Activated naive CD8-positive, alpha-beta T cell treated with anti-CD3 and anti-CD28 coated beads, Interleukin-2, amount 50 U/mL, for 16 hours (primary cell): ENCODE measurements around the gene GBF1.

Experiments
- DNase-seq: peaks from one replicate; pipeline ENCODE4 v3.0.0-alpha.2; 2020; ENCODE audit warnings: low read depth, low spot score

Gene GBF1

GRCh38 chr10:102347236-102347828, 102.0 kb downstream of the GBF1 start:
- no peak for DNase-seq

- peak; percentile 61 for DNase-seq
Observed at GRCh38 chr10:102352066-102352715, 106.9 kb downstream of the GBF1 start.

GRCh38 chr10:102354451-102354850, 109.1 kb downstream of the GBF1 start:
- DNase-seq: no peak

GRCh38 chr10:102358712-102359382, 113.5 kb downstream of the GBF1 start:
- DNase-seq: no peak

- no peak for DNase-seq
Observed at GRCh38 chr10:102367441-102367840, 122.1 kb downstream of the GBF1 start.

GRCh38 chr10:102368077-102368476, 122.7 kb downstream of the GBF1 start:
- no peak for DNase-seq

GRCh38 chr10:102371295-102371694, 126.0 kb downstream of the GBF1 start:
- no peak for DNase-seq

- no peak for DNase-seq
Observed at GRCh38 chr10:102375250-102375649, 129.9 kb downstream of the GBF1 start.

- no peak for DNase-seq
Observed at GRCh38 chr10:102375867-102376266, 130.5 kb downstream of the GBF1 start.

GRCh38 chr10:102376901-102377300, 131.6 kb downstream of the GBF1 start:
- no peak for DNase-seq

- no peak for DNase-seq
Observed at GRCh38 chr10:102379383-102379782, 134.1 kb downstream of the GBF1 start.

- no peak for DNase-seq
Observed at GRCh38 chr10:102381983-102382382, 136.7 kb downstream of the GBF1 start.

- no peak for DNase-seq
Observed at GRCh38 chr10:102382871-102383270, 137.5 kb downstream of the GBF1 start.

GRCh38 chr10:102384053-102384452, 138.7 kb downstream of the GBF1 start:
- DNase-seq: no peak

- DNase-seq: no peak
Observed at GRCh38 chr10:102384606-102385429, 139.5 kb downstream of the GBF1 start.

- no peak for DNase-seq
Observed at GRCh38 chr10:102389894-102390293, 144.6 kb downstream of the GBF1 start.

- no peak for DNase-seq
Observed at GRCh38 chr10:102392306-102392705, 147.0 kb downstream of the GBF1 start.

- DNase-seq: no peak
Observed at GRCh38 chr10:102393411-102394078, 148.2 kb downstream of the GBF1 start.

GRCh38 chr10:102394079-102394800, 148.9 kb downstream of the GBF1 start:
- DNase-seq: peak; percentile 98

- peak; percentile 24 for DNase-seq
Observed at GRCh38 chr10:102394801-102395399, 149.6 kb downstream of the GBF1 start.
